ENCODE data around the gene PTPRCAP. TPM values are rescaled to one million over a fixed set of nuclear protein-coding genes. Genes with fewer than 3 reads are reported as not detected.

PTPRCAP gene
- total and polyA plus RNA-seq, 10 of the 15 experiments (the other 5 are each of a cell fraction or from before 2014, with no cell fraction given): 4.7 to 266 (median 125) TPM

- ATAC-seq: no peak
- RAD21 ChIA-PET (ENCODE audit: unreplicated experiment): interaction anchor here (0.9 to 2.6 kb wide), 6 partner anchors 16 to 62 kb away, joined by 4 to 18 read pairs (median 5); partner anchors contain the start of genes PTPRCAP and RAD9A
- no peak overlapping the region for H3K4me3 ChIP-seq
- BruUV-seq (replicated peaks): no TSS peak
- peaks cover 32% of the 10 kb centered on the region for H3K79me2 ChIP-seq (ENCODE audit: control insufficient read depth, insufficient read depth, low read length)
- no peaks in the 10 kb centered on the region for H3K27me3 ChIP-seq (replicated peaks in 1 of 2; ENCODE audit: control insufficient read depth in 2 of 2, insufficient read depth in 2 of 2, low read length in 1 of 2)
- no peaks in the 10 kb centered on the region for H4K20me1 ChIP-seq (ENCODE audit: control insufficient read depth, insufficient read depth)
- no peak for FAIRE-seq
- TF ChIP-seq ATF7 (IDR thresholded peaks at IDR 0.05; ENCODE audit: low read depth) (no peak), IKZF1 (conservative IDR thresholded peaks at IDR 0.05) (no peak), KLF5 (IDR thresholded peaks at IDR 0.05; ENCODE audit: partially characterized antibody) (no peak), MYB (IDR thresholded peaks at IDR 0.05; ENCODE audit: borderline replicate concordance, low read depth, low read length) (no peak), KAT2A (conservative IDR thresholded peaks at IDR 0.05; ENCODE audit: control insufficient read depth, low read depth, low read length) (no peak), TARDBP (IDR thresholded peaks at IDR 0.05; ENCODE audit: borderline replicate concordance) (no peak), SMAD1 (IDR thresholded peaks at IDR 0.05; ENCODE audit: low read depth, partially characterized antibody) (no peak), USF1 (IDR thresholded peaks at IDR 0.05; ENCODE audit: borderline replicate concordance, extremely low read length, insufficient read depth, low read depth, low read length) (no peak), POLR2AphosphoS5 (IDR thresholded peaks at IDR 0.05; ENCODE audit: low read length) (no peak), IRF5 (IDR thresholded peaks at IDR 0.05; ENCODE audit: borderline replicate concordance) (no peak), MEF2A (IDR thresholded peaks at IDR 0.05; ENCODE audit: insufficient read depth, low read depth, low read length) (no peak), SIX5 (IDR thresholded peaks at IDR 0.05; ENCODE audit: low read depth, low read length, severe bottlenecking) (no peak)
- TF ChIP-seq, protein P1, sequence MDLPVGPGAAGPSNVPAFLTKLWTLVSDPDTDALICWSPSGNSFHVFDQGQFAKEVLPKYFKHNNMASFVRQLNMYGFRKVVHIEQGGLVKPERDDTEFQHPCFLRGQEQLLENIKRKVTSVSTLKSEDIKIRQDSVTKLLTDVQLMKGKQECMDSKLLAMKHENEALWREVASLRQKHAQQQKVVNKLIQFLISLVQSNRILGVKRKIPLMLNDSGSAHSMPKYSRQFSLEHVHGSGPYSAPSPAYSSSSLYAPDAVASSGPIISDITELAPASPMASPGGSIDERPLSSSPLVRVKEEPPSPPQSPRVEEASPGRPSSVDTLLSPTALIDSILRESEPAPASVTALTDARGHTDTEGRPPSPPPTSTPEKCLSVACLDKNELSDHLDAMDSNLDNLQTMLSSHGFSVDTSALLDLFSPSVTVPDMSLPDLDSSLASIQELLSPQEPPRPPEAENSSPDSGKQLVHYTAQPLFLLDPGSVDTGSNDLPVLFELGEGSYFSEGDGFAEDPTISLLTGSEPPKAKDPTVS (IDR thresholded peaks at IDR 0.05; ENCODE audit: low read depth, low read length): no peak
- TF ChIP-seq, protein P2, sequence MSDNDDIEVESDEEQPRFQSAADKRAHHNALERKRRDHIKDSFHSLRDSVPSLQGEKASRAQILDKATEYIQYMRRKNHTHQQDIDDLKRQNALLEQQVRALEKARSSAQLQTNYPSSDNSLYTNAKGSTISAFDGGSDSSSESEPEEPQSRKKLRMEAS (IDR thresholded peaks at IDR 0.05; ENCODE audit: low read depth, low read length): no peak
- no peaks in the 10 kb centered on the region for H3K36me3 ChIP-seq (ENCODE audit: control insufficient read depth in 2 of 2, insufficient read depth in 2 of 2, low read length in 1 of 2)
- DNase-seq (ENCODE audit: low read depth, low spot score): no peak
- H2AFZ ChIP-seq (ENCODE audit: control insufficient read depth, low read depth, low read length): no peak overlapping the region
- CTCF ChIA-PET: interaction anchor here (0.8 to 1.9 kb wide), 5 partner anchors 13 to 61 kb away, joined by 3 to 7 read pairs (median 4); partner anchors contain the start of gene TMEM134
- in situ Hi-C loops (cut with MboI) (no loop called here), intact Hi-C loops (cut with micrococcal nuclease; ENCODE audit: unreplicated experiment) (no loop called here)
- peaks cover 68% of the 10 kb centered on the region for H3K4me1 ChIP-seq (ENCODE audit: control insufficient read depth, insufficient read depth, low read length)
- H3K27ac ChIP-seq (ENCODE audit: control insufficient read depth, insufficient read depth): peak overlapping the region; percentile 84
- no peak overlapping the region; the same call in 1 of the 2 replicates for H3K9ac ChIP-seq (ENCODE audit: control insufficient read depth, insufficient read depth, low read length)
- peak overlapping the region; percentile 41; the same call in 1 of the 2 replicates for H3K4me2 ChIP-seq (ENCODE audit: control insufficient read depth, insufficient read depth)
- POLR2A ChIA-PET: interaction anchor here (0.7 to 3.0 kb wide), 8 partner anchors 10 to 79 kb away, joined by 3 to 12 read pairs (median 4); partner anchors contain the start of genes PTPRCAP, RPS6KB2 and TMEM134
- H3K9me3 ChIP-seq (replicated peaks; ENCODE audit: control insufficient read depth, insufficient read depth, low read length): no peaks in the 10 kb centered on the region
- SMC1A ChIA-PET (ENCODE audit: uncharacterized antibody, unreplicated experiment): interaction anchor here (0.8 to 3.1 kb wide), 6 partner anchors 13 to 77 kb away, joined by 3 to 11 read pairs (median 3); partner anchors contain the start of genes PTPRCAP and TMEM134
- WGBS (ENCODE audit: insufficient coverage, insufficient replicate concordance, low lambda C conversion rate, missing lambda C conversion rate): 69% methylated on average over 12 of the region's 12 CpGs
Measured at GRCh38 chr11:67407688-67408163, 29.8 kb downstream of the PTPRCAP start.

All from GM12878 (cell line).